Measurements from ENCODE around the gene SMARCD3.

DNA sequence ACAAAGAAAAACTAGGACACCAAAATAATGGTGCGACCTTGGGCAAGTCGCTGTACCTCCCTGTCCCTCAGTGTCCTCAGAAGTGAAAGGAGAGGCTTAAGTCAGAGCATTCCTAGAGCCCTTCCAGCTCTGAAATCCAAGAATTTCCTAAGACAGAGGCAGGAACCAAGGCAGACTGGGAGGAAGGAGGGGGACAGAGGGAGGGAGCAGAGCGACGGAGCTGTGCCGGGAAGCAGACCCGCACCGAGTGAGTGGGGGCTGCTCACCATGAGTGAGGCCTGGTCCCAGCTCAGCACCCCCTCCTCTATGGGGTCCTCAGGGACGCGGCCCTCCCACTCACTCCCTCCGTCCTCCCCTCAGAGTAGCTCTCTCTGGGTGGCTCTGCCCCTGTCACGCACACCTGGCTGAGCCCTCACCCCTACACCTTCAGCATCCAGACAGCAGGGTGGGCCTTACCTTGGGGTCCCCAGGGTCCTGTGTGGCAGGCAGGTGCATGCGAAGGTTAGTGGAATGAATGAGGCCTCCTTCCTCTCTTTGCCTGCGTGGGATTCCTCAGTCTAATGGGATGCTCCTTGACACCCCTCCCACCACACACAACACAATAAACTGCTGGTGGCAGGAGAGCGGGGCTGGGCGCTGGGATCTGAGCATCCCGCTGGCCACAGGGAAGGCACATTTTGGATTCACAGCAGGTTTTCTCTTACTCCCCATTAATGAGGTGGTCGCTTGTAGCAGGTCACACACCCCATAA lies 4.6 kb upstream of the SMARCD3 start:
- TF ChIP-seq, protein P1, sequence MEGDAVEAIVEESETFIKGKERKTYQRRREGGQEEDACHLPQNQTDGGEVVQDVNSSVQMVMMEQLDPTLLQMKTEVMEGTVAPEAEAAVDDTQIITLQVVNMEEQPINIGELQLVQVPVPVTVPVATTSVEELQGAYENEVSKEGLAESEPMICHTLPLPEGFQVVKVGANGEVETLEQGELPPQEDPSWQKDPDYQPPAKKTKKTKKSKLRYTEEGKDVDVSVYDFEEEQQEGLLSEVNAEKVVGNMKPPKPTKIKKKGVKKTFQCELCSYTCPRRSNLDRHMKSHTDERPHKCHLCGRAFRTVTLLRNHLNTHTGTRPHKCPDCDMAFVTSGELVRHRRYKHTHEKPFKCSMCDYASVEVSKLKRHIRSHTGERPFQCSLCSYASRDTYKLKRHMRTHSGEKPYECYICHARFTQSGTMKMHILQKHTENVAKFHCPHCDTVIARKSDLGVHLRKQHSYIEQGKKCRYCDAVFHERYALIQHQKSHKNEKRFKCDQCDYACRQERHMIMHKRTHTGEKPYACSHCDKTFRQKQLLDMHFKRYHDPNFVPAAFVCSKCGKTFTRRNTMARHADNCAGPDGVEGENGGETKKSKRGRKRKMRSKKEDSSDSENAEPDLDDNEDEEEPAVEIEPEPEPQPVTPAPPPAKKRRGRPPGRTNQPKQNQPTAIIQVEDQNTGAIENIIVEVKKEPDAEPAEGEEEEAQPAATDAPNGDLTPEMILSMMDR (IDR thresholded peaks at IDR 0.05) = no peak
- no peak for TF ChIP-seq ZFX (IDR thresholded peaks at IDR 0.05; ENCODE audit: borderline replicate concordance)

Data from 22Rv1 (cell line).